H1 (cell line): ENCODE data around the gene RPS6KB2. TPM values are rescaled to one million over a fixed set of nuclear protein-coding genes. Genes with fewer than 3 reads are reported as not detected.

ENCODE experiments used
- CTCF ChIA-PET: fragments of 300-600 bp; sonication (Branson Sonifier 250); formaldehyde crosslinking; loops from one replicate; lab custom pipeline; 2021; ENCODE audit not compliant: partially characterized antibody; lab: Charles Lee
- POLR2A ChIA-PET: fragments of 300-600 bp; sonication (Branson Sonifier 250); formaldehyde crosslinking; loops from one replicate; lab custom pipeline; 2021; ENCODE audit warnings: inconsistent platforms; ENCODE audit not compliant: partially characterized antibody; lab: Charles Lee
- DNase-seq, 2 experiments: peaks; one replicate each; pipeline versions ENCODE4 v3.0.0 to v3.0.0-alpha.2; 2010 to 2022; ENCODE audit warnings: low spot score in 2 of 2, low read depth in 1 of 2, mixed read lengths in 1 of 2
- FAIRE-seq: peaks from 2 replicates; lab custom pipeline; 2011; peaks lifted over from hg19 to GRCh38; lab: Jason Lieb, UNC
- H2AFZ ChIP-seq: 2 replicates; pipeline ENCODE4 v1.8.1; 2012; ENCODE audit warnings: low read length, inconsistent platforms
- H2AK5ac ChIP-seq: 2 replicates; pipeline ENCODE4 v1.6.1; 2013; ENCODE audit warnings: low read depth, low read length
- H2BK120ac ChIP-seq: replicated peaks from 2 replicates; pipeline ENCODE3; 2013; ENCODE audit warnings: low read depth, low read length, inconsistent platforms
- H2BK12ac ChIP-seq: 2 replicates; pipeline ENCODE4 v1.6.1; 2013; ENCODE audit warnings: low read depth, low read length
- H2BK15ac ChIP-seq: 2 replicates; pipeline ENCODE4 v1.6.1; 2013; ENCODE audit warnings: low read length
- H2BK20ac ChIP-seq: 2 replicates; pipeline ENCODE4 v1.6.1; 2013; ENCODE audit warnings: low read length
- H2BK5ac ChIP-seq: 2 replicates; pipeline ENCODE4 v1.6.1; 2013; ENCODE audit warnings: low read depth, low read length
- H3K14ac ChIP-seq: 2 replicates; pipeline ENCODE4 v1.6.1; 2013; ENCODE audit warnings: inconsistent platforms; ENCODE audit not compliant: insufficient read length
- H3K18ac ChIP-seq: 2 replicates; pipeline ENCODE4 v1.6.1; 2013; ENCODE audit warnings: low read length; ENCODE audit errors: extremely low read depth
- H3K23ac ChIP-seq: 2 replicates; pipeline ENCODE4 v1.6.1; 2013; ENCODE audit warnings: inconsistent platforms; ENCODE audit not compliant: insufficient read length
- H3K23me2 ChIP-seq: 2 replicates; pipeline ENCODE4 v1.6.1; 2013; ENCODE audit warnings: low read depth, low read length
- H3K27ac ChIP-seq: 2 replicates; pipeline ENCODE4 v1.6.1; 2011; ENCODE audit warnings: low read depth, low read length, inconsistent platforms
- H3K27me3 ChIP-seq, 4 experiments: replicated peaks in 1 of 4; 1 replicate in 1 of 4; 2 replicates in 3 of 4; pipeline versions ENCODE4 v1.6.1 to v1.8.1; 2011 to 2013; ENCODE audit warnings: low read length in 3 of 4, mild to moderate bottlenecking in 3 of 4, inconsistent platforms in 2 of 4, mixed read lengths in 2 of 4, moderate library complexity in 1 of 4; ENCODE audit not compliant: control insufficient read depth in 3 of 4, insufficient read depth in 3 of 4; ENCODE audit errors: extremely low read depth in 1 of 4
- H3K36me3 ChIP-seq, 4 experiments: 2 replicates each; pipeline versions ENCODE4 v1.6.1 to v1.8.1; 2011 to 2013; ENCODE audit warnings: mild to moderate bottlenecking in 4 of 4, low read length in 3 of 4, moderate library complexity in 2 of 4, control low read depth in 1 of 4, inconsistent platforms in 1 of 4; ENCODE audit not compliant: insufficient read depth in 4 of 4, control insufficient read depth in 2 of 4
- H3K4ac ChIP-seq: replicated peaks from 2 replicates; pipeline ENCODE3; 2013; ENCODE audit warnings: low read length, low read depth, mixed read lengths, inconsistent platforms; ENCODE audit not compliant: insufficient read length
- H3K4me1 ChIP-seq, 4 experiments: replicated peaks in 1 of 4; 1 replicate in 1 of 4; 2 replicates in 3 of 4; pipeline versions ENCODE4 v1.6.1 to v1.8.1; 2011 to 2013; ENCODE audit warnings: low read length in 3 of 4, inconsistent platforms in 2 of 4, mixed read lengths in 1 of 4; ENCODE audit not compliant: insufficient read depth in 4 of 4, control insufficient read depth in 3 of 4
- H3K4me2 ChIP-seq, 2 experiments: 2 replicates each; pipeline versions ENCODE4 v1.6.1 to v1.8.1; 2011 to 2013; ENCODE audit warnings: low read depth in 2 of 2, low read length in 2 of 2, control low read depth in 1 of 2, inconsistent platforms in 1 of 2, mild to moderate bottlenecking in 1 of 2; ENCODE audit not compliant: insufficient read depth in 1 of 2
- H3K4me3 ChIP-seq, 4 experiments: fragments of 200-600, 300-600 bp in 1 of 4; sonication (generic), shearing (Covaris generic), sonication (Bioruptor Twin) in 1 of 4; 2 replicates each; pipeline versions ENCODE4 v1.5.1 to v1.8.1; 2011 to 2016; ENCODE audit warnings: low read length in 4 of 4, low read depth in 3 of 4, control low read depth in 2 of 4, inconsistent platforms in 2 of 4, mild to moderate bottlenecking in 2 of 4, mixed read lengths in 1 of 4, moderate library complexity in 1 of 4; ENCODE audit not compliant: insufficient read depth in 2 of 4; ENCODE audit errors: extremely low read depth in 1 of 4
- H3K56ac ChIP-seq: replicated peaks from 2 replicates; pipeline ENCODE3; 2013; ENCODE audit warnings: low read depth, mild to moderate bottlenecking, mixed read lengths, low read length, inconsistent platforms; ENCODE audit not compliant: insufficient read length
- H3K79me1 ChIP-seq: 2 replicates; pipeline ENCODE4 v1.6.1; 2013; ENCODE audit warnings: low read depth, low read length, control low read depth
- H3K79me2 ChIP-seq, 2 experiments: 2 replicates each; pipeline versions ENCODE4 v1.6.1 to v1.8.1; 2012 to 2013; ENCODE audit warnings: low read length in 2 of 2, mild to moderate bottlenecking in 2 of 2, inconsistent platforms in 1 of 2; ENCODE audit not compliant: insufficient read depth in 2 of 2, control insufficient read depth in 1 of 2
- H3K9ac ChIP-seq, 4 experiments: replicated peaks in 1 of 4; 1 replicate in 1 of 4; 2 replicates in 3 of 4; pipeline versions ENCODE4 v1.6.1 to v1.8.1; 2011 to 2013; ENCODE audit warnings: low read depth in 3 of 4, low read length in 3 of 4, control low read depth in 2 of 4, mild to moderate bottlenecking in 2 of 4, moderate library complexity in 2 of 4, inconsistent platforms in 1 of 4; ENCODE audit errors: extremely low read depth in 1 of 4
- H3K9me3 ChIP-seq, 2 experiments: 2 replicates each; pipeline versions ENCODE4 v1.6.1 to v1.8.1; 2012 to 2013; ENCODE audit warnings: mild to moderate bottlenecking in 2 of 2, moderate library complexity in 2 of 2, control low read depth in 1 of 2, inconsistent platforms in 1 of 2, low read depth in 1 of 2, low read length in 1 of 2, mixed read lengths in 1 of 2; ENCODE audit not compliant: insufficient read depth in 2 of 2
- H4K20me1 ChIP-seq, 2 experiments: replicated peaks in 1 of 2; 2 replicates each; pipeline versions ENCODE3 to v1.8.1; 2011 to 2013; ENCODE audit warnings: inconsistent platforms in 2 of 2, low read length in 2 of 2, mild to moderate bottlenecking in 1 of 2; ENCODE audit not compliant: insufficient read depth in 2 of 2, control insufficient read depth in 1 of 2
- H4K5ac ChIP-seq: 2 replicates; pipeline ENCODE4 v1.6.1; 2013; ENCODE audit warnings: low read length, low read depth, mixed read lengths, inconsistent platforms; ENCODE audit not compliant: insufficient read length
- H4K8ac ChIP-seq: 2 replicates; pipeline ENCODE4 v1.8.0; 2013; ENCODE audit warnings: mild to moderate bottlenecking, moderate library complexity, low read length, inconsistent platforms; ENCODE audit not compliant: insufficient read depth; ENCODE audit errors: extremely low read depth
- H4K91ac ChIP-seq: replicated peaks from 2 replicates; pipeline ENCODE3; 2013; ENCODE audit warnings: low read length, mixed read lengths, inconsistent platforms; ENCODE audit not compliant: insufficient read length
- GABPA ChIP-seq: IDR thresholded peaks from 2 replicates; pipeline ENCODE4 v1.6.1; 2011; ENCODE audit warnings: mild to moderate bottlenecking, low read length, moderate library complexity, borderline replicate concordance; ENCODE audit not compliant: insufficient read depth
- JUN ChIP-seq: IDR thresholded peaks from 2 replicates; pipeline ENCODE4 v1.6.1; 2011; ENCODE audit warnings: low read depth, mild to moderate bottlenecking, improper control_type of control experiment, low read length
- KDM1A ChIP-seq: fragments of 200-600, 300-600 bp; sonication (generic); IDR thresholded peaks from 2 replicates; pipeline ENCODE4 v1.7.1; 2016; ENCODE audit warnings: mild to moderate bottlenecking, low read length, borderline replicate concordance
- MAX ChIP-seq: IDR thresholded peaks from 2 replicates; pipeline ENCODE4 v1.6.1; 2012; ENCODE audit warnings: inconsistent platforms
- POU5F1 ChIP-seq: IDR thresholded peaks from 2 replicates; pipeline ENCODE4 v1.6.1; 2011; ENCODE audit warnings: low read depth, mild to moderate bottlenecking, low read length, moderate library complexity
- SP1 ChIP-seq: IDR thresholded peaks from 2 replicates; pipeline ENCODE4 v1.6.1; 2011; ENCODE audit warnings: low read depth, low read length
- WGBS, 2 experiments: shearing (Covaris generic) in 1 of 2; methylation state at CpG; one replicate each; pipeline versions ENCODE4 v1.1.6 to v1.1.7; 2013 to 2015; ENCODE audit warnings: low lambda C conversion rate in 2 of 2, mixed read lengths in 2 of 2, inconsistent platforms in 1 of 2, low coverage in 1 of 2, missing lambda C conversion rate in 1 of 2; ENCODE audit not compliant: insufficient replicate concordance in 2 of 2, insufficient coverage in 1 of 2, insufficient read length in 1 of 2; ENCODE audit errors: extremely low coverage in 1 of 2, missing lambda C conversion rate in 1 of 2; 5-methylcytosine and 5-hydroxymethylcytosine counted together
- polyA plus RNA-seq, 7 experiments: library from polyadenylated mRNA; depleted of rRNA in 3 of 7; stranded (reverse) in 5 of 7; unstranded in 2 of 7; fragments of >200 nt in 5 of 7; fragments of 200-250 nt in 2 of 7; gene quantifications; 1 replicate in 5 of 7; 2 replicates in 1 of 7; 4 replicates in 1 of 7; pipeline versions ENCODE4 v1.2.1 to v1.2.3, GENCODE V29; 2011 to 2013; ENCODE audit warnings: missing spikeins in 2 of 7, mixed read lengths in 2 of 7
- total RNA-seq: library from RNA; stranded (reverse); fragmentation: NEBNext Ultra II Directional; extraction: Animal tissue kit (Norgen Biotek cat#: 25700); gene quantifications from 2 replicates; pipeline ENCODE4 v1.2.1, GENCODE V29; 2021

The RPS6KB2 gene
- total and polyA plus RNA-seq, 2 of the 8 experiments (the other 6 are each of a cell fraction or from before 2014, with no cell fraction given): 41.0 to 47.1 TPM

DNA sequence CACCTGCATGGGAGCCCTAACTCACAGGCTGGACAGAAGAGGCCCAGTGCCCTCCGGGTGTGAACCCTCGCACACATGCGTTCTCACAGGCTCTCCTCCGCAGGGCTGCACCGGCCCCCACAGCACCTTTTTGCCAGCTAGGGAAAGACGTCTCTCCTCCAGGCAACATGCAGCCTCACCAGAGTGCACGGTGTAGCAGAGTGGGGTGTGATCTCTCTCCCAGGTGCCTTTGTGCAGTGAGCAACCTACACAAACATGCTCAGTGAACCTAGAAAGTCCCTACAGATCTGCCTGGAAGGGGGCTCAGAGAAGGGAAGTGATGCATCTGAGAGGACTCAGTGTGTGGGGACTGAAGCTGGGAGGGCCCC, 16.5 kb upstream of the RPS6KB2 start:
- no peak overlapping the region for H4K8ac ChIP-seq
- no peaks in the 10 kb centered on the region for H3K36me3 ChIP-seq
- 0 out of 2 replicates have a peak overlapping the region, but pooled peaks have one; percentile 16 for H2AK5ac ChIP-seq
- no peak overlapping the region for H3K4me2 ChIP-seq
- no peak for DNase-seq
- TF ChIP-seq POU5F1: no peak
- TF ChIP-seq SP1: no peak
- no peak for TF ChIP-seq JUN
- no peak for TF ChIP-seq MAX
- TF ChIP-seq KDM1A: no peak
- TF ChIP-seq GABPA: no peak
- ChIA-PET CTCF (interaction anchor here (0.9 to 2.5 kb wide), 6 partner anchors 11 to 66 kb away, joined by 3 to 7 read pairs (median 4); partner anchors contain the start of genes PPP1CA, PTPRCAP and TMEM134), POLR2A (interaction anchor here (0.7 to 2.6 kb wide), 9 partner anchors 9 to 81 kb away, joined by 3 to 8 read pairs (median 4); partner anchors contain the start of genes RAD9A and RPS6KB2)
- no peak overlapping the region for H2BK12ac ChIP-seq
- H3K14ac ChIP-seq: no peak overlapping the region
- H3K9me3 ChIP-seq: no peaks in the 10 kb centered on the region
- H2BK15ac ChIP-seq: no peak overlapping the region
- H3K18ac ChIP-seq: no peak overlapping the region; the same call in 1 of the 2 replicates
- no peak overlapping the region for H3K4me3 ChIP-seq
- no peak overlapping the region for H3K27ac ChIP-seq
- no peaks in the 10 kb centered on the region for H3K79me2 ChIP-seq
- FAIRE-seq: no peak
- no peak overlapping the region for H3K4ac ChIP-seq
- H3K79me1 ChIP-seq: no peaks in the 10 kb centered on the region
- H3K23me2 ChIP-seq: 0 out of 2 replicates have a peak, but pooled peaks cover 3% of the 10 kb centered on the region
- 89% methylated on average over 6 of the region's 7 CpGs; no CpG with 5 or more reads in 1 of the 2 experiments for WGBS, 2 experiments
- H3K27me3 ChIP-seq: peaks cover 0 to 16% (median 5%) of the 10 kb centered on the region in 4 experiments; a peak in 4 of 7 replicates
- H3K23ac ChIP-seq: no peak overlapping the region
- no peak overlapping the region for H2BK120ac ChIP-seq
- H2AFZ ChIP-seq: no peak overlapping the region
- H4K5ac ChIP-seq: no peak overlapping the region
- 0 out of 7 replicates have a peak overlapping the region, but pooled peaks of 1 of the 4 experiments have one; percentile 10 for H3K9ac ChIP-seq
- H4K20me1 ChIP-seq: no peaks in the 10 kb centered on the region
- no peak overlapping the region for H2BK20ac ChIP-seq
- H3K4me1 ChIP-seq: peaks cover 4 to 22% (median 13%) of the 10 kb centered on the region in 4 experiments
- no peak overlapping the region for H4K91ac ChIP-seq
- no peak overlapping the region for H2BK5ac ChIP-seq
- H3K56ac ChIP-seq: no peak overlapping the region
